GM10266 (cell line): ENCODE data around the gene MAPK4.
"Not testable (repeated sequence)": the region's sequence is repeated elsewhere in the genome, so short reads cannot be mapped to it uniquely, and the experiment has no call there.

Source experiments
- DNase-seq: peaks from one replicate; pipeline ENCODE4 v3.0.0; 2012; ENCODE audit errors: extremely low spot score
- TF ChIP-seq, protein P1 (sequence below): IDR thresholded peaks from 2 replicates; pipeline ENCODE4 v1.5.1; 2012; ENCODE audit warnings: mild to moderate bottlenecking, low read depth; ENCODE audit not compliant: control insufficient read depth, insufficient read depth; ENCODE audit errors: missing control alignments

Gene MAPK4

DNA sequence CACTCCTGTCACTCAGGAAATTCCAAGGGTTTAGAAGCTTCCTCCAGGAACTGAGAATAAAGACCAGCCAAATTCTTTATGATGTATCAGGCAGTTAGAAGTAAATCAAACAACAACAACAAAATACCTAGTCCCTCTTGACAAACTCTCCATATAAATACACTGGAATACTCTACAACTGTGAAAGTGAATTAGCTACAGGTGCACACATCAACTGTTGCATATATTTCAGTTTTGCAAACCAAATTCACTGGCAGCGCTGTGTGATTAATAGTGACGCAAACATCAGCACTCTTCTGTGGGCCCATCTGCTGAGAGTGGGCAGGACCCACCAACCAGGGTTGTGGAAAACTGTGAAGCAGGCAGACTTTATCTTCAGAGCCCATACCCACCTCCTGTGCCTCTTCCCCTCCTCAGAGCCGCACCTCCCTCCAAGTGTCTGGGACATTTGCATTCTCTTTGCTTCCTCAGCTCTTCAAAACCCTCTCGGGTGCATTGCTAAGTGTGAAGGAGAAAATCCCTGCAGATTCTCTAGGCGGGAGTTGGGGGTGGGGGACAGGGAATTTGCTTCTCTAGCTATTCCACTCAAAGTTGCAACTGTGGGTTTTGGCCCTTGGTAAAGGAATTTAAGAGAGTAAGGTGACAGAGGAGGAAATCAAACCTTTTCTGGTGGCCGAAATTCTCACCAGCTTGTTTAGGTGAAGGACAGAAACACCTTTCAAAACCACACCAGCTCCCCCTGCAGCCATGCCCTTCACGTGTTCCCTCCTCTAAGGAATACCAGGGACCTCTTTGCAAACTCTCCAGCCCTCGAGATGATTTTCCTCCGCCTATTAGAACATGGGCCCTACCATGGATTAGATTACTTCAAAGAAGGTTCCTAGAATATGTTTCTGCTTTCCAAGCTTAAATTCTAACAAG is 140.6 kb downstream of the MAPK4 start:
- DNase-seq = no peak
- TF ChIP-seq, protein P1, sequence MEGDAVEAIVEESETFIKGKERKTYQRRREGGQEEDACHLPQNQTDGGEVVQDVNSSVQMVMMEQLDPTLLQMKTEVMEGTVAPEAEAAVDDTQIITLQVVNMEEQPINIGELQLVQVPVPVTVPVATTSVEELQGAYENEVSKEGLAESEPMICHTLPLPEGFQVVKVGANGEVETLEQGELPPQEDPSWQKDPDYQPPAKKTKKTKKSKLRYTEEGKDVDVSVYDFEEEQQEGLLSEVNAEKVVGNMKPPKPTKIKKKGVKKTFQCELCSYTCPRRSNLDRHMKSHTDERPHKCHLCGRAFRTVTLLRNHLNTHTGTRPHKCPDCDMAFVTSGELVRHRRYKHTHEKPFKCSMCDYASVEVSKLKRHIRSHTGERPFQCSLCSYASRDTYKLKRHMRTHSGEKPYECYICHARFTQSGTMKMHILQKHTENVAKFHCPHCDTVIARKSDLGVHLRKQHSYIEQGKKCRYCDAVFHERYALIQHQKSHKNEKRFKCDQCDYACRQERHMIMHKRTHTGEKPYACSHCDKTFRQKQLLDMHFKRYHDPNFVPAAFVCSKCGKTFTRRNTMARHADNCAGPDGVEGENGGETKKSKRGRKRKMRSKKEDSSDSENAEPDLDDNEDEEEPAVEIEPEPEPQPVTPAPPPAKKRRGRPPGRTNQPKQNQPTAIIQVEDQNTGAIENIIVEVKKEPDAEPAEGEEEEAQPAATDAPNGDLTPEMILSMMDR = no peak

DNA sequence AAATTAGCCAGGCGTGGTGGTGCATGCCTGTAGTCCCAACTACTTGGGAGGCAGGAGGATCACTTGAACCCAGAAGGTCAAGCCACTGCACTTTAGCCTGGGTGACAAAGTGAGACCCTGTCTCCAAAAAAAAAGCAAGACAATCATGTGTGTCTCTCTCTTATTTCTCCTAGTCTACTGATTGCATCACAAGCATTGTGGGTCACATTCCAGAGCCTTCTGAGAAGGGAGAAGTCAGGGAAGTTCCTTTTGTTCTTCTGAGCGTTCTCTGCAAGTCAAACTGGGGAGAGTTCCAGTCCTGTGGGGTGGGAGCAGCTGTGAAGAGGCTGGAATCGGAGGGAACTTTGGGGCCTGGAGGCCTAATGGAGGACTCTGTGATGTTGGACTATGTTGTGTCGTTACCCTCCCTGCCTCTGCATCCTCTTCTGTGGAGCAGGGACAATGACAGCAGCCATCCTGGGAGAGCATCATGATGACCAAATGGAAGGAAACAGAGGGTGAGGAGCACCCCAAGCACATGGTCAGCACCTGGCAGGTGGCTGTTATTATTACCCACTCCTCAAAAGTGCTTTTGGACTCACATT is 144.6 kb downstream of the MAPK4 start:
- TF ChIP-seq, protein P1 = no peak
- no peak for DNase-seq

DNA sequence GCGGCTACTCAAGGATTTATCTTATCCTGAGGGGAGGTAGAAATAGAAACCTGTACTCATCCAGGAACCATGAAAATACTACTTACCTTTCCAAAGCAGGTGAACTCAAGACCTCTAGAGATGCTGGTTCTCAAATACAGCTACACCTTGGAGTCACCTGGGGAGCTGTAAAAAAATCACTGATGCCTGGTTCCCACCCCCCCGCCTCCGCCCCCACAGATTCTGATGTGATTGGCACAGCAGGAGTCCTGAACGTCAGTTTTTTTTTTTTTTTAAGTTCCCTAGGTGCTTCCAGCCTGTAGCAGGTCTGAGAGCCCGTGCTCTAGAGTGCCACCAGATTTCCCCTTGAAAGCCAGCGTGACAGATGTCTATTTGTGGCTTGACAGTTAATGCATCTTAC is 146.3 kb downstream of the MAPK4 start:
- DNase-seq = no peak
- TF ChIP-seq, protein P1 = no peak

DNA sequence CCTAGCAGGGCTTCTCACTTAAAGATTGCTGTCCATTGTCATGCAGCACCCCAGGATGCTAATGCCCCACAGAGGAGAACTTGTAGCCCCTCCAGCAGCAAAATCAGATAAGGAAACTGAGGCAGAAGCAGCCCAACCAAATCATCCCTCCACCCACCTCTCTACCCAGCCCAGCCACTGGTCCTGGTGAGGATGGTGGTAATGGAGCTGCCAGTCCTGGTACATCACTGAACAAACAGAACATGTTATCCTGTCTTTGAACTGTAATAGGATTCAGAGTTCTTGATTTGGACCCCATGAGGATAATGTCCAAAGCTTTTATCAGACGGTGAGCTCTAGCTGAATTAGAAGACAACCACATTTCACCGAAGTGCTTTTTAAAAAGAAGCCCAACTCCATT is 146.8 kb downstream of the MAPK4 start:
- no peak for DNase-seq
- TF ChIP-seq, protein P1 = no peak

DNA sequence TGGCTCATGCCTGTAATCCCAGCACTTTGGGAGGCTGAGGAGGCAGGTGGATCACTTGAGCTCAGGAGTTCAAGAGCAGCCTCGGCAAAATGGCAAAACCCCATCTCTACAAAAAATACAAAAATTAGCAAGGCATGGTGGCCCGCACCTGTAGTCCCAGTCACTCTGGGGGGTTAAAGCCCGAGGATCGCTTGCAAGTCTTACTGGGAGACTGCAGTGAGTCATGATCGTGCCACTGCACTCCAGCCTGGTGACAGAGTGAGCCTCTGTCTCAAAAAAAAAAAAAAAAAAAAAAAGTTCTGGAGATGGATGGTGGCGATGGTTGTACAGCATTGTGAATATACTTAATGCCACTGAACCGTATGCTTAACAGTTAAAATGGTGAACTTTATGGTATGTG is 147.4 kb downstream of the MAPK4 start:
- not testable (repeated sequence) for DNase-seq

DNA sequence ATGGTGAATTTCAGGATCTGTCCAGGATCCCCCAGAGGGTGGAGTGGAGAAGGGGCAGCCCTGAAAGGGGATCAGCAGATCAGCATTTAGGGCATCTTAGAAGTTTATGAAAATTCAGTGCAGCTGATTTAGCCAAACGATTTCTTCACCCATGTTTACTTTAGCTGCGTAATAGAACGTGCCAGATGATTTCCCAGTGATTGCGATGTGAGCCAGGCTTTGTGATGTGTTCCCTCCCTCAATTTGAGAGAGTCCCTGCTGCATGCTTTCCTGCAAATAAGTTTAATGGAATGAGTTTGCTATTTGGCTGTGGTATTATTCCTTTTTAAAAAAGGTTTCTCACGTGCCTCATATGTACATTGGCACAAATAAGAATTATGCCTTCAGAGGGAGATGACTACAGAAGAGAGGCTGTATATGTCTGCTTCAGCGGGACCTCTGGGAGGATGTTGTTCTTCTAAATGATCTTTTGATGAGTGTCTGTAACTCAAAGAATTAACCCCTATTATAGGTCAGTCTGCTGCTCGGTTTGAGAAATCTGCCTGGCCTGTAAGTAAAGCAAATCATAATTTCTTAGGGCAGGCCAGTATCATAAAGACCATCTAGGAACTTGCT is 148.1 kb downstream of the MAPK4 start:
- TF ChIP-seq, protein P1 = no peak
- no peak for DNase-seq

DNA sequence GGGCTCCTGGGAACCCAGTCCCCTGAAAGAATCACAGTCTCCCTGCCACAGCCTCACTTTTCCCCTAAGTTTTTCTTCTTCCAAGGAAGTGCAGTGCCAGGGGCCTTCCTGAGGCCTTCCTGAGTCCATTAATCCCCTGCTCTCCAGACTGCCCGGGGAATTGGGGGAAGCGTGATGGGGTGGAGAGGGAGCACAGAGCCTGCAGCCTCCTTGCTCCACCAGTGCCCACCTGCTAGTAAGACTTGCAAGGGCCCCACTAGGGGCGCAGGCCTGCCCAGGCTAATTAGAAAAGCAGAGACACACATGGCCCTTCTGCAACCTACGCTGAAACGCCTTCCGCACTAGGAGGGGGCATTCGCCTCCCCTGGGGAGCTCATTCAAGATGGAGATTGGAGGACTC is 149.3 kb downstream of the MAPK4 start:
- no peak for DNase-seq
- TF ChIP-seq, protein P1 = no peak
